Measurements from ENCODE around the gene MEGF11. TPM values are rescaled to one million over a fixed set of nuclear protein-coding genes. Genes with fewer than 3 reads are reported as not detected.

Gene MEGF11
- total RNA-seq, 4 donors from 2014 or later = 0.23 to 0.33 TPM; not detected in 2

DNA sequence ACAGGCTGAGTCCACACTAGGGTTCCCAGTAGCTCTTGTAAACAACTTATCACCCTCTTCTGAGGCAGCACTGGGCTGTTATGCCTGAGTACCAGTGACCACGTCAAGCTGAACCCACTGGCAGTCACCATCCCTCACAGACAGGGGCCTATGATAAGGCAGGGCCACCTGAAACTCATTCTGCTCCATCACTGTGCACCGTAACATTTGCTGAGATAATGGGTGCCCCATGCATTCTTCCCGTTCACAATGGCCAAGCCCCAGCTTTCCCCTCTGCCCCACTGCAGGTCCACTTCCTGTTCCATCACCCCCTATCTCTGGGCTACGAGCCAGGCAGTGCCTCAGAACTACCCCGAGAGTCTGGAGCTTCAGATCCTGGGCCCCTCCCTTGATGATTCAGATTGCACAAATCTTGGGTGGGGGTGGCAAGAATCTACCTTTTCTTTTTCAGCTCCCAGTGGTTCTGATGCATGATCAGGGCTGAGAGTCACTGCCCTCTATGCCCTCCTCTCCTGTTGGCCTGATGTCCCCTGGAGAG, 226.2 kb downstream of the MEGF11 start:
- Histone ChIP-seq H3K27me3 (peaks cover 0 to 4% (median 0%) of the 10 kb centered on the region in 4 donors), H3K27ac (replicated peaks in 1 of 4) (no peak overlapping the region), H3K4me3 (no peak overlapping the region), H3K4me1 (peaks cover 0 to 23% (median 16%) of the 10 kb centered on the region in 4 donors), H3K9me3 (no peaks in the 10 kb centered on the region), H3K36me3 (no peaks in the 10 kb centered on the region)
- TF ChIP-seq, protein P1, sequence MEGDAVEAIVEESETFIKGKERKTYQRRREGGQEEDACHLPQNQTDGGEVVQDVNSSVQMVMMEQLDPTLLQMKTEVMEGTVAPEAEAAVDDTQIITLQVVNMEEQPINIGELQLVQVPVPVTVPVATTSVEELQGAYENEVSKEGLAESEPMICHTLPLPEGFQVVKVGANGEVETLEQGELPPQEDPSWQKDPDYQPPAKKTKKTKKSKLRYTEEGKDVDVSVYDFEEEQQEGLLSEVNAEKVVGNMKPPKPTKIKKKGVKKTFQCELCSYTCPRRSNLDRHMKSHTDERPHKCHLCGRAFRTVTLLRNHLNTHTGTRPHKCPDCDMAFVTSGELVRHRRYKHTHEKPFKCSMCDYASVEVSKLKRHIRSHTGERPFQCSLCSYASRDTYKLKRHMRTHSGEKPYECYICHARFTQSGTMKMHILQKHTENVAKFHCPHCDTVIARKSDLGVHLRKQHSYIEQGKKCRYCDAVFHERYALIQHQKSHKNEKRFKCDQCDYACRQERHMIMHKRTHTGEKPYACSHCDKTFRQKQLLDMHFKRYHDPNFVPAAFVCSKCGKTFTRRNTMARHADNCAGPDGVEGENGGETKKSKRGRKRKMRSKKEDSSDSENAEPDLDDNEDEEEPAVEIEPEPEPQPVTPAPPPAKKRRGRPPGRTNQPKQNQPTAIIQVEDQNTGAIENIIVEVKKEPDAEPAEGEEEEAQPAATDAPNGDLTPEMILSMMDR (IDR thresholded peaks at IDR 0.05) = no peak
- TF ChIP-seq POLR2AphosphoS5 (IDR thresholded peaks at IDR 0.05) (no peak), EP300 (IDR thresholded peaks at IDR 0.05) (no peak), POLR2A (IDR thresholded peaks at IDR 0.05; ENCODE audit: low read depth) (no peak)
- no peak for DNase-seq (ENCODE audit: extremely low spot score)
- 73% methylated on average over 5 of the region's 5 CpGs for WGBS
- intact Hi-C loops (cut with DNase I) = no loop called here

DNA sequence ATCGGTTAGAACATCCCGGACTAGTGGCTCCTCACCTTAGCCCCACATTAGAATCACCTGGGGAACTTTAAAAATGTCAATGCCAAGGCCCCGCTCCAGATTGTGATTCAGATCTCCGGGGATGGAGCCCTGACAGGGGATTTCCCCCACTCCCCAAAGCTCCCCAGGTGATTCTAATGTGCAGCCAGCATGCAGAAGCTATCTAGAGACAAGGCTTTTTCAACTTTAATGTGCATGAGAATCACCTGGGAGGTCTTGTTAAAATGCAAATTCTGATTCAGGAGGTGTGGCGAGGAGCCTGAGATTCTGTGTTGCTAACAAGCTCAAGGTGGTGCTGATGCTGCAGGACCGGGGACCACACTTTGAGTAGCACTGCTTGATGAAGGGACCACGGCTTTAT, 227.6 kb downstream of the MEGF11 start:
- intact Hi-C loops (cut with DNase I) = no loop called here
- Histone ChIP-seq H3K27me3 (peaks cover 0 to 4% (median 0%) of the 10 kb centered on the region in 4 donors), H3K4me1 (peaks cover 0 to 23% (median 16%) of the 10 kb centered on the region in 4 donors), H3K27ac (replicated peaks in 1 of 4) (no peak overlapping the region), H3K4me3 (no peak overlapping the region), H3K9me3 (no peaks in the 10 kb centered on the region), H3K36me3 (no peaks in the 10 kb centered on the region)
- DNase-seq (ENCODE audit: extremely low spot score) = no peak
- TF ChIP-seq, protein P1 (IDR thresholded peaks at IDR 0.05) = no peak
- no peak for TF ChIP-seq POLR2A (IDR thresholded peaks at IDR 0.05; ENCODE audit: low read depth)
- TF ChIP-seq POLR2AphosphoS5 (IDR thresholded peaks at IDR 0.05) = no peak
- no peak for TF ChIP-seq EP300 (IDR thresholded peaks at IDR 0.05)
- 82% methylated on average over 7 of the region's 7 CpGs for WGBS

DNA sequence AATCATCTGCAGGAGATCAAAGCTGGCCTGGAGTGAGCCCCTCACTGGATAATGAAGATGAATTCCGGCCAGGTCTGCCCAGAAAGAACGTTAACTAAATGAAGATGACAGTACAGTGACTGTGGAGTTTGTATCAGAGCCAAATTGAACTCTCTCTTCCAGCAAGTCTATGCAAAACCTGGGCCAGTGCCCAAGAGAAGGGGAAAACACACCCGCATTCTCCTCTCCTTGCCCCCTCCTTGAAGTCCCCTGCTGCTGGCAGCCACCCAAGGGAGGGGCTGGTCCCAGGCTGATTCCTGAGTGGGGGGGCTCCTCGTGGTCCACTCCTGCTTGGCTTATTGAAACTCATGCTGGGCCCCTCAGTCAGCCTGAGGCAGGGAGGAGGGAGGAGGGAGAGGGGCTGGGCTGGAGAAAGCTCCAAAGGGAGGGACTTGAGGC, 228.5 kb downstream of the MEGF11 start:
- WGBS = 7% methylated on average over 4 of the region's 4 CpGs

DNA sequence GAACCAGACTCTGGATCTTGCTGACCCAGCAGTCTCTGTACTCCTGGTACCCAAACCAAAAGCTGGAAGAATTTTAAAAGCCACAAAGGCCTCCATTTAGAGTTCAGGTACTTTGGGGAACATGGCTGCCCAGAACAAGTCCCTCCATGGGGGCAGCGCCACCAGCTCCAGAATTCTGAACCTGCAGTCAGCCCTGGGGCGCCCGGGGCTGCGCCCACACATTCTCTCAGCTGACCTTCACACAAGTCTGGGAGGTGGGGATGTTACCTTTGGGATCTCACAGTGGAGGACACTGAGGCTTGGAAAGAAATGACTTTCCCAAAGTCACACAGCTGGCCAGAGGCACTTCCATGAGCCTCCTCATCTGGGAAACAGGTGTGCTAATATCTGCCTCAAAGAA, 229.4 kb downstream of the MEGF11 start:
- Histone ChIP-seq H3K9me3 (no peaks in the 10 kb centered on the region), H3K36me3 (no peaks in the 10 kb centered on the region), H3K27me3 (peaks cover 0 to 9% (median 0%) of the 10 kb centered on the region in 4 donors), H3K4me3 (no peak overlapping the region), H3K27ac (replicated peaks in 1 of 4) (no peak overlapping the region), H3K4me1 (peaks cover 0 to 23% (median 16%) of the 10 kb centered on the region in 4 donors)
- DNase-seq (ENCODE audit: extremely low spot score) = no peak
- intact Hi-C loops (cut with DNase I) = no loop called here
- TF ChIP-seq EP300 (IDR thresholded peaks at IDR 0.05) = no peak
- no peak for TF ChIP-seq POLR2AphosphoS5 (IDR thresholded peaks at IDR 0.05)
- TF ChIP-seq POLR2A (IDR thresholded peaks at IDR 0.05; ENCODE audit: low read depth) = no peak
- TF ChIP-seq, protein P1 (IDR thresholded peaks at IDR 0.05) = no peak
- WGBS = 100% methylated on average over 1 of the region's 4 CpGs

More for the DNA sequence above, 228.5 kb downstream of the MEGF11 start:
- Histone ChIP-seq H3K9me3 (no peaks in the 10 kb centered on the region), H3K4me3 (no peak overlapping the region), H3K27me3 (peaks cover 0 to 1% (median 0%) of the 10 kb centered on the region in 4 donors), H3K4me1 (peaks cover 0 to 23% (median 16%) of the 10 kb centered on the region in 4 donors), H3K27ac (replicated peaks in 1 of 4) (no peak overlapping the region), H3K36me3 (no peaks in the 10 kb centered on the region)
- no peak for TF ChIP-seq EP300 (IDR thresholded peaks at IDR 0.05)
- no peak for TF ChIP-seq POLR2AphosphoS5 (IDR thresholded peaks at IDR 0.05)
- TF ChIP-seq POLR2A (IDR thresholded peaks at IDR 0.05; ENCODE audit: low read depth) = no peak
- TF ChIP-seq, protein P1 (IDR thresholded peaks at IDR 0.05) = no peak
- no peak for DNase-seq (ENCODE audit: extremely low spot score)
- intact Hi-C loops (cut with DNase I) = no loop called here
